Left lung (tissue), 10 donors: ENCODE data around the gene PRDM5. TPM values are rescaled to one million over a fixed set of nuclear protein-coding genes. Genes with fewer than 3 reads are reported as not detected.

Source experiments
- ATAC-seq: fragments of 200-7000 bp; cut with Tn5 transposase; one replicate; pipeline ENCODE4 v1.9.1; 2020; ENCODE audit warnings: moderate library complexity
- DNase-seq, 4 donors: peaks; one replicate each; pipeline ENCODE4 v3.0.0-alpha.2; 2013 to 2020
- H3K27ac ChIP-seq, 2 donors: fragments of 200-600 bp; sonication (generic) in 1 of 2; one replicate each; pipeline versions ENCODE4 v1.5.0 to v1.8.0; 2020 to 2021
- H3K27me3 ChIP-seq, 2 donors: fragments of 200-600 bp; sonication (generic) in 1 of 2; one replicate each; pipeline versions ENCODE4 v1.5.0 to v1.8.0; 2020 to 2021
- H3K36me3 ChIP-seq, 2 donors: fragments of 200-600 bp; sonication (generic) in 1 of 2; one replicate each; pipeline versions ENCODE4 v1.5.0 to v1.8.0; 2020 to 2021
- H3K4me1 ChIP-seq, 2 donors: fragments of 200-600 bp; one replicate each; pipeline ENCODE4 v1.8.0; 2021
- H3K4me3 ChIP-seq, 2 donors: fragments of 200-600 bp; sonication (generic) in 1 of 2; one replicate each; pipeline versions ENCODE4 v1.5.0 to v1.8.0; 2020 to 2021; ENCODE audit warnings: mild to moderate bottlenecking in 1 of 2
- H3K9me3 ChIP-seq, 2 donors: fragments of 200-600 bp; sonication (generic) in 1 of 2; one replicate each; pipeline versions ENCODE4 v1.5.0 to v1.8.0; 2020 to 2021
- intact Hi-C, 2 donors: fragments of 100-400 bp; cut with DNase I; formaldehyde crosslinking; loops; one replicate each; pipeline versions ENCODE4 v1.11.2 to v1.14.2; 2022
- polyA plus RNA-seq, 6 donors: library from polyadenylated mRNA; unstranded; fragments of 120-200 nt; gene quantifications; one replicate each; pipeline ENCODE4 v1.2.1, GENCODE V29; 2013; ENCODE audit not compliant: insufficient read length in 6 of 6
- total RNA-seq, 2 donors: library from RNA; stranded (reverse); fragmentation: NEBNext Ultra II Directional; extraction: Animal tissue kit (Norgen Biotek cat#: 25700); gene quantifications; one replicate each; pipeline ENCODE4 v1.2.1, GENCODE V29; 2021
- TF ChIP-seq, protein P1 (sequence below), 2 donors: fragments of 200-600 bp; sonication (generic) in 1 of 2; IDR thresholded peaks; one replicate each; pipeline versions ENCODE4 v1.5.0 to v1.8.0; 2021; ENCODE audit warnings: antibody characterized with exemption in 2 of 2
- donor health status: DM: no; HTN: yes; CAD: no.
- donor health status: DM: no; HTN: no; CAD: no.

Gene PRDM5
- total and polyA plus RNA-seq, 8 donors: 12.1 to 35.1 (median 30.3) TPM

DNA sequence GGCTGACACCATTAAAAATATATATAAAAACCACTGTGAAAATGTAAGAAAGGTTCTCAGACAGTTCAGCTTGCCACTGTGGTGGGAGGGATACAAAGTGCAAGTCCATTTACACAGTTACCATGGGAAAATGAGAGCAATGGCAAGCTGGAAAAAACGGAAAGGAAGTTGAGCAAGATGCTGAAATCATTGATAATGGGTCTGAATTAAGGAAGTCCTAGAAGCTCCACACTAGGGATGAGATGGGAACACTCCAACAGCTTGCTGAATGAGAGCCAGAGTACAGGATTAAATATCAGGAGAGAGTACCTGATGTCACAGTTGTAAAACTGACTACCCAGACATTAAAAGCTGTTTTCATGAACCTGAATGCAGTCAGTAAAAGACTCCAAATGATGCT, 218.6 kb downstream of the PRDM5 start:
- Histone ChIP-seq H3K36me3 (no peaks in the 10 kb centered on the region), H3K9me3 (no peaks in the 10 kb centered on the region), H3K27me3 (no peaks in the 10 kb centered on the region), H3K27ac (no peak overlapping the region), H3K4me3 (no peak overlapping the region), H3K4me1 (no peaks in the 10 kb centered on the region)
- intact Hi-C loops: no loop called here
- TF ChIP-seq, protein P1, sequence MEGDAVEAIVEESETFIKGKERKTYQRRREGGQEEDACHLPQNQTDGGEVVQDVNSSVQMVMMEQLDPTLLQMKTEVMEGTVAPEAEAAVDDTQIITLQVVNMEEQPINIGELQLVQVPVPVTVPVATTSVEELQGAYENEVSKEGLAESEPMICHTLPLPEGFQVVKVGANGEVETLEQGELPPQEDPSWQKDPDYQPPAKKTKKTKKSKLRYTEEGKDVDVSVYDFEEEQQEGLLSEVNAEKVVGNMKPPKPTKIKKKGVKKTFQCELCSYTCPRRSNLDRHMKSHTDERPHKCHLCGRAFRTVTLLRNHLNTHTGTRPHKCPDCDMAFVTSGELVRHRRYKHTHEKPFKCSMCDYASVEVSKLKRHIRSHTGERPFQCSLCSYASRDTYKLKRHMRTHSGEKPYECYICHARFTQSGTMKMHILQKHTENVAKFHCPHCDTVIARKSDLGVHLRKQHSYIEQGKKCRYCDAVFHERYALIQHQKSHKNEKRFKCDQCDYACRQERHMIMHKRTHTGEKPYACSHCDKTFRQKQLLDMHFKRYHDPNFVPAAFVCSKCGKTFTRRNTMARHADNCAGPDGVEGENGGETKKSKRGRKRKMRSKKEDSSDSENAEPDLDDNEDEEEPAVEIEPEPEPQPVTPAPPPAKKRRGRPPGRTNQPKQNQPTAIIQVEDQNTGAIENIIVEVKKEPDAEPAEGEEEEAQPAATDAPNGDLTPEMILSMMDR (IDR thresholded peaks at IDR 0.05): no peak
- ATAC-seq (no peak), DNase-seq (no peak)

DNA sequence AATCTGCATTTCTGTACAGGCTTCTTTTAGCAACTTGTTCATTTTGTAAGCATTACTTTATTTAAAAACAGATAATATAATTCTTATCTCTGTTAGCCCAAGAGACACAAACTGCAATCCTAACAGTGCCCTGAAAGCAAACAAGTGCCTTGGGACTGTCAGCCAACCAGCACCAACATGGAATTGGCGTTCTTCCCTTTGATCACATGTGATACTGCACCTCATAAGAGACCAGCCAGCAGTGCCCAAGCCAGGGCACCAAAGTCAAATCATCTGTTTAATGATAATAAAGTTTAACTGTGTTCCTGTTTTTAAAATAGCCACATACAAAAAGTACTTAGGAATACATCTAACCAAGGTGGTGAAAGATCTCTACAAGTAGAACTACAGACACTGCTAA, 223.2 kb downstream of the PRDM5 start:
- TF ChIP-seq, protein P1 (IDR thresholded peaks at IDR 0.05): no peak
- intact Hi-C loops: no loop called here
- H3K4me1 ChIP-seq: no peaks in the 10 kb centered on the region
- H3K36me3 ChIP-seq: no peaks in the 10 kb centered on the region
- H3K27ac ChIP-seq: no peak overlapping the region
- no peak overlapping the region for H3K4me3 ChIP-seq
- ATAC-seq (no peak), DNase-seq (no peak)
- H3K27me3 ChIP-seq: no peaks in the 10 kb centered on the region
- H3K9me3 ChIP-seq: no peaks in the 10 kb centered on the region

DNA sequence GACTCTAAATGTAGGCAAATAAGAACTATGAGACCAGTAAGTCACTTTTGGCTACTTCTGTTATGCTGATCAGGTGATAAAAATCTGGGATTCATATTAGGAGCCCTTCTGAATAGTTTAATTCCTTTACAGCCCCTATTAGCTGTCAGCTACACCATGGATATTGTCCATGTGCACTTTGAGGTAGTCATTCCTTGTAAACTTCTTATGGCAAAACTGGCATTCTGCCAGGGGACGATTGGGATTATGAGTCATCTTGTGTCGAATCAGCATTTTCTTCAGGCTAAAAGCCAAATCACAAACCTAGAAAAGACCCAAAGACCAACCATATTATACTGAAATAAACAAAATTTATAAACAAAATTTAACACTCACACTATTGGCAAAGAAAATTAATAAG, 227.6 kb downstream of the PRDM5 start:
- ATAC-seq (no peak), DNase-seq (peak in 2 of 4 donors; percentile 27 to 35)
- Histone ChIP-seq H3K9me3 (no peaks in the 10 kb centered on the region), H3K27me3 (no peaks in the 10 kb centered on the region), H3K4me3 (no peak overlapping the region), H3K4me1 (no peaks in the 10 kb centered on the region), H3K36me3 (no peaks in the 10 kb centered on the region), H3K27ac (no peak overlapping the region)
- TF ChIP-seq, protein P1 (IDR thresholded peaks at IDR 0.05): no peak
- intact Hi-C loops: no loop called here

DNA sequence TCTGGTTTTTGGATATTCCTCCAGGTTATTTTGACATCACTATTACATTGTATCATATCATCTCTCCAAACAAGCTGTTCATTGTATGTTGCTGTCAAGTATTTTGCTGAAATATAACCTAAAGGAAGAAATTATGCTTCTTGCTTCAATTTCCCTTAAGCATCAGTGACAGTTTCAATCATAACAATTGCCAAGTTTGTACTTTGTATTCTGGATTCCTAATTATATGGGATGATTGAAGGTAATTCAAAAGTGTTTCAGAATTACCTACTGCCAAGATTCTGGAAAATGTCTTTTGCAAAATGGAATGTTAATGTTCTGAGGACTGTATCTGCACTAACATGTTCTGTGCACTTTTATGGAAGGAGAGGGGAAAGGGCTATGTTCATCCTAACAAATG, 228.7 kb downstream of the PRDM5 start:
- Histone ChIP-seq H3K4me1 (no peaks in the 10 kb centered on the region), H3K36me3 (no peaks in the 10 kb centered on the region), H3K27me3 (no peaks in the 10 kb centered on the region), H3K9me3 (no peaks in the 10 kb centered on the region), H3K4me3 (no peak overlapping the region), H3K27ac (no peak overlapping the region)
- intact Hi-C loops: no loop called here
- ATAC-seq (no peak), DNase-seq (no peak)
- TF ChIP-seq, protein P1 (IDR thresholded peaks at IDR 0.05): no peak

DNA sequence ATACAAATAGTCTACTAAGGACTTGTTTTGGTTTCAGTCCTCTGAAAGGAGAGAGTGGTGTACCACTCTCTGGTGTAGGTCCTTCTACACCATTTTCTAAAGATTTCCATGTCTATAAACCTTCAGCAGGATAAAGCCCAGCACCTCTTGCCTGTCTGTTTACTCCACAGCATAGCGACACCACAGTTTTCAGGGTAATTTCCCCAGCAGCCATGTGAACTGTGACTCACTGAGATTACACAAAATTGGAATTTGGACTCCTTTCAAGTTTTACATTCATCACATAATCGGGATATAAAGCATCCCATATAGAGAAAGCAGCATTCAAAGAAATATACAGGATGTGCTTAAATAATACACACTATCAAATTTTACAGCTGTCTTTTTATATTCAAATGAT, 229.6 kb downstream of the PRDM5 start:
- intact Hi-C loops: no loop called here
- no peak overlapping the region for H3K27ac ChIP-seq
- H3K27me3 ChIP-seq: no peaks in the 10 kb centered on the region
- ATAC-seq (peak; percentile 66), DNase-seq (peak in 1 of 4 donors; percentile 49)
- H3K4me3 ChIP-seq: no peak overlapping the region
- no peaks in the 10 kb centered on the region for H3K36me3 ChIP-seq
- no peaks in the 10 kb centered on the region for H3K4me1 ChIP-seq
- TF ChIP-seq, protein P1 (IDR thresholded peaks at IDR 0.05): no peak
- no peaks in the 10 kb centered on the region for H3K9me3 ChIP-seq
